GM21786 (cell line): ENCODE results near the gene HOXD8.

ENCODE experiments used
- ATAC-seq: cut with Tn5 transposase; IDR thresholded peaks from one replicate; pipeline ENCODE4 v1.9.1; 2021; ENCODE audit not compliant: unreplicated experiment

The HOXD8 gene

DNA sequence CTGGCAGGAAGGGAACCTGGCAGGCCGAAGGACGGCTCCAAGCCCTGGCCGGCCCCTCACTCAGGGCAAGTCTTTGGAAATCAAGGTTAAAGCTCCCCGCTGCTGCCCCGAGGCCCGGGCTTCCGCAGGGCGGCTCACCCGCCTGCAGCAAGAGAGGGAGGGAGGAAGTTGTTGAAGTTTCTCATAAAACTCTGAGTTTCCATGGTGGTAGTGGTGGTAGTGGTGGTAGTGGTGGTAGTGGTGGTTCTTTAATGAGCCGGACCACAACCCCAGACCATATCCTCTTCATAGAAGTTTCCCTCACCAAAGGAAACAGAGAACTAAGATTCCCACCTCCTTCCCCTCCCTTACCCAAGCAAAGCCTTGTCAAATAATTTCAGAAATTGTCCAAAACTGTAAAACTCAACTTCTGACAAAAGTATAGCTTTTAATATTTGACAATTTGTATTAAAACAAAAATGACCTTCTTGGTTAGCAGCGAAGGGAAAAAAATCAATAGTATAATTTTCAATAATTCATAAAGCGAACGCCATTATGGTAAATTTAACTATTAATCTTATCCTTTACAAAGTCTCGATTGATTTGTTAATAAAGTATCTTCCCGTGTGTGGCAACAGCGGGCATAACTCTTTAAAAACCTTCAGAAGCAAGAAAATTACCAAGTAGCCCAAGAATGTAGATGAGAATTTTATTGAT is 14.4 kb upstream of the HOXD8 start:
- ATAC-seq, result no peak

- ATAC-seq, result no peak
These were observed 13.4 kb upstream of the HOXD8 start, which contains the start of gene HOXD10 for GRCh38 chr2:176115883-176116813. TSS of gene HOXD10 (plus strand) at chr2:176116778. CDS start at chr2:176116834, 56 bp downstream.

GRCh38 chr2:176117162-176117822 is 12.2 kb upstream of the HOXD8 start:
- ATAC-seq, result no peak

DNA sequence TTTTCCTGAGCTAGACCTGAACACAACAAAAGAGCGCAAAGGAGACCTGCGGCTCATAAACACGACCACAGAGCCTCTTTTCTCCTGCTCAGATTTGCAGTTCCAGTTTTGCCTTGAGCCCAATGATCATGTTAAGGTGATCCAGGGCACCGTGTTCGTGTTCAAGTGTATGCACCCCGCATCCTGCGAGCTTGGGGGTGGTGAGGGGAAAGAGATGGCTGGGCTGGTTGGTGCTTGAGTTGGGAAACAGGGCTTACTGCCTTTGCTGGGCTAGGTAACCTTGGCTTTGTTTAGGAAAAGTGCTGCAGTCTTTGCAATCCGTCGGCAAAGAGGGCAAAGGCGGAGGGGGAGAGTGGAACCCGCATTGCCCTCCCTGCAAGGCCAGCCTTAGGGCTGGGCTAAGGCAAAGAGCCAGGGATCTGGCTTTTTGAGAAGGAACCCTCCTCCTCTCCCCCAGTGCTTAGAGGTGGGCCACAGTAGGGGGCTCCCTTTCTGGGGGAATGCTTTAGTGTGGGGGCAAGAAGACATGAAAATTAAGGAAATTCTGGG is 11.6 kb upstream of the HOXD8 start:
- no peak for ATAC-seq

- no peak for ATAC-seq
These were observed 10.7 kb upstream of the HOXD8 start for GRCh38 chr2:176118601-176119339.

- no peak for ATAC-seq
These were observed 8.9 kb upstream of the HOXD8 start for GRCh38 chr2:176120364-176121189.

DNA sequence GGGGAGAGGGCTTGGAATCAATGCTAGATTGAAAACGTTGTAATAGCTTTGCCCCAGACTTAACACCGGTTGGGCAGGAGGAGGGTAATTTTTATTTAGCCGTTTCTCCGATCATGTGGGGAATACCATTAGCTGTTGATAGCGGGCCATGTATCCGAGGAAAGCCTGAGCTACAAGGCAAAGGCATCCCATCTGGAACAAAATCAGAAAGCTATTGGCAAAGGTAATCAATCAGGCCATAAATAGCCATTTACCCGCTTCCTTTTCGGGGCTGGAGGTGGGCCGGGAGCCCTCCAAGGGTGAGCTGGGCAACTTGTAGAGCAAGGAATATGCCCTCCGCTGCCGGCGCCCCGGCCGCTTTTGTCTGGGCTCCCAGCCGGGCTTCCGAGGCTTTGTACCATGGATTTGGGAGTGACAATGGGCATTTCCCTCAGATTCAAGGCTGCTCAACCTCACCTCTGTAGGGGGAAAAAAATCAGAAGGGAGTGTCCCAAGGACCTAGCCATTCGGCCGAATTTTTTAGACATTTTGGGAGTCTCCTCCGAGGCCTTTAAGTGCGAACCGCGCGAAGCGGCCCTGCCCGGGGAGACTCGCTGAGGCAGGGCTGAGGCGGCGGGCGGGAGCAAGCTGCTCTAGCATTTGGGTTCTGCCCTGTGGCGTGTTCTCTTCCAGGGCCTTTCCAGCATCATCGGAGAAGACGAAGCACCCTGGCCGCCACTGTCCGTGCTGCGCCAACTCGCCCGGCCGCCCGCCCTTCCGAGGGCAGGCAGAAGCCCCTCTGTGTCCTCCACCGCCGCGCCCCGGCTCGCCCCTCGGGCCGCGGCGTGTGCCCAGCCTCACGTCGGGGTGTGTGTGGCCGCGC is 8.1 kb upstream of the HOXD8 start:
- no peak for ATAC-seq

DNA sequence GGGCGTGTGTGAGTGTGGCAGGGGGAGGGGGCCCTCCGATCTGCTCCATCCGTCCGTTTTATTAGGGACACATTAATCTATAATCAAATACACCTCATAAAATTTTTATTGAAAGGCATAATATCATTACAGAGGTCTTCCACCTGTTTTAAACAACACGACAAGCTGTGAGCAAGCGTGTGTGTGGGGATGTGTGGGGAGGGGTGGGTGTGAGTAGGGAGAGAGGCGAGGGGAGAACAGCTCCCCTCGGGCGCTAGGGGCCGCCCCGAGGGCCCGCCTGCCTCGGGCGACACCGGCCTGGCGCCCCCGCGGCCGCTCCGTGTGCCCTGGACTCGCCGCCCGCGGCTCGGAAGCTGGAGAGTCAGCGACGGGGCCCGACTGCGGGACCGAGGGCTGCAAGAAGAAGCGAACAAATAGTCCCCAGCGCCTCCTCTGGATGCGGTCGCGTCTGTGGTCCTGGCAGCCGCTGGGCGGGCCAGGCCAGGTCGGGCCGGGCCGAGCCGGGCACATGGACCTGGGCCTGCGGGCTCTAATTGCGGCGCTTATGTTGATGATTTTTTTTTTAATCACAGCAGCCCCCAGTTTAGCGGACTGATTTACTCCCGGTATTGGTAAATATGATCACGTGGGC is 7.3 kb upstream of the HOXD8 start:
- ATAC-seq, result no peak

GRCh38 chr2:176122683-176123410 is 6.7 kb upstream of the HOXD8 start, which contains the start of gene HOXD9:
TSS of gene HOXD9 (plus strand) at chr2:176122719. CDS start at chr2:176122769, 50 bp downstream.
- ATAC-seq, result no peak

DNA sequence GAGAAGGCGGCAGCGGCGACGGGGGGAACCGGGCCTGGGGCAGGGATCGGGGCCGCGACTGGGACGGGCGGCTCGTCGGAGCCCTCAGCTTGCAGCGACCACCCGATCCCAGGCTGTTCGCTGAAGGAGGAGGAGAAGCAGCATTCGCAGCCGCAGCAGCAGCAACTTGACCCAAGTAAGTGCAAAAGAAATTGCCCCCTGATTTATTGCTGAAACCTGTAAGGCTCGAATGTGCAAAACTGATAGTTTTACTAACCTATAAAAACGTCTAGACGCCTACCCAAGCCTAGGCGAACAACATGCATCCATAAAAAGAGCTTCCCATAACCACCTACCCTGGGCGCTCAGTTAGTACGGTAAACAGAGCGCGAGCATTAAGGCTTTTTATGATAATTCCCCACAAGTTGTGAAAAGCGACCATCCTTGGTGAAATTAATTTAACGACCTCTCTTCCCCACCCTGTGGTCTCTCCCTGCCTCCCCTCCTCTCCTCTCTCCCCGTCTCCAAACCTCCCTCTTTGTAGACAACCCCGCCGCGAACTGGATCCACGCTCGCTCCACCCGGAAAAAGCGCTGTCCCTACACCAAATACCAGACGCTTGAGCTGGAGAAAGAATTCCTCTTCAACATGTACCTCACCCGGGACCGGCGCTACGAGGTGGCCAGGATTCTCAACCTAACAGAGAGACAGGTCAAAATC is 5.9 kb upstream of the HOXD8 start:
- ATAC-seq, result no peak

GRCh38 chr2:176124110-176124946 is 5.2 kb upstream of the HOXD8 start:
- ATAC-seq, result no peak

DNA sequence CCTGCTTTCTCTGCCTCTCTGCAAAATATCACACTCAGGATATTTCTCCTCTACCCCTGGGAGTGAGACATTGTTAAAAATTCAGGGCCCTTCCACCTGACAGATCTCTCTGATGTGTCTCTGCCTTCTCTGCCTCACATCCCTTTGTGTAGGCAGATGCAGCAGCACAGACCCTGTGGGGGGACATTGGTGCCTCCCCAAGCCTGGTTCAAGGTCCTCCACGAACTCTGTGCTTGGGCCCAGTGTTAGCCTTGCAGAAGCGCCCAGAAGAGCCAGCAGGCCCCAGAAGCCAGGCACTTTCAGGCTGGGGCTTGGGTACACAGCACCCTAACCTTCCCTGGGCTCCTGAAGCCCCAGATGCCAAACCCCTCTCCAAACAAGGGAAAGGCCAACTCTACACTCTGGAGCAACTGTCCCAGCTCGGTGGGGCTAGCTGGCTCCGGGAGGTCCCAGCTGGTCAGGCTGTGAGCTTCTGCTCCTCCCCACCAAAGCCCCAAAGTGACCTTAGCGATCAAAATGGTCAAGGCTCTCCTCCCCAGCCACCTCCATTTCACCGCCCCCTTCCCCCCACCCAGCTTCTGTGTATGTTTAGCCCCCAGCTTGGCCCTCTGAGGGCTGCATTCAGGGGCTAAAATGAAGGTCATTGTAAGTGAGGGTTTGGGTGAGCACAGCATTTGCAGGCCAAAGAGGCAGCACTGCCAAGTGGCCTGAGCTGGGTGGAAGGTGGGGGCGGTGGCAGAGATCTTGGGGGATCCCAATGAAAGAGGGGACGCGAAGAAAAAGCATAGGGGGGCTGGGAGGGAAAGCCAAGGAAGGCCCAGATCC is 4.3 kb upstream of the HOXD8 start:
- no peak for ATAC-seq

GRCh38 chr2:176125772-176126054 is 3.8 kb upstream of the HOXD8 start:
- ATAC-seq, result no peak

DNA sequence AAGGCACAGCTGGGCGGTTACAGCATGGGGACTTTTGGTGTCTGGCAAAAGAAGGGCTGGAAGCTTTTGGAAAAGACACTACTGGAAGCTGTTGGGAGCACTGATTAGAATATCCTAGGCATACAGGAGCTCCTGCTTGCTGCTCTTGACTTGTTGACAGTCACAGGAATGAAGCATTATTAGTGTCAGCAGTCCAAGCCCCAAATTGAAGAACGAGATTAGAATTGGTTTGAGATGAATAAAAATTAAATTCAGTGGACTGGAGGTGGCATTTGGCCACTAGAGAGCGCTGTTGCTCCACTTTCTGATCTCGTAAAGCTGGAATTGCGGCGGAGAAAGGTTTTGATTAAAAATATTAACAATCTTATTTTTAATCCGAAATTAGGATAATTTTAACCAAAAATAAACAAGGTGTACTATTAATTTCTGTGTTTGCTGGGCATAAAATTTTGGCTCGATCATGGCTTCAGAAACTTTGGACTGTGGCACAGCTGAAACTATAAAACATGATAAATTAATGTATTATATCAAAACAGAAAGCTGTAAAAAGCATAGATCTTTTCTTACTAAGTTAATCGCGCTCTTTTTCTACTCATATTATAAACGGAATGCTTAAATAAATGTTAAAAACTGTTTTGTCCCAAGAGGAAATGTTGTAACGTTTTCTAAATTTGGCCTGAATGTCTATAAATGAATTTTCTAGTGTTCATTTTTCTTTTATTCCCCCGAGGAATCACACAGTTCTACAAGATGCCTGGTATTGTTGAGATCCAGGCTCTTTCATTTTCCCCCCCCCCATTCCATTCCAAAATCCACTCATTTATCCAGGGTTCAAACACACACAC is 2.4 kb upstream of the HOXD8 start:
- ATAC-seq, result no peak

GRCh38 chr2:176127774-176128072 is 1.8 kb upstream of the HOXD8 start:
- ATAC-seq, result no peak
